NCI-H2029 (cell line): Measurements from ENCODE around the gene SBK2.
"Not testable (repeated sequence)": the region's sequence is repeated elsewhere in the genome, so short reads cannot be mapped to it uniquely, and the experiment has no call there.

ENCODE experiments used
- DNase-seq: peaks from one replicate; lab custom pipeline; 2025; lab: John Stamatoyannopoulos, UW

Gene SBK2, protein sequence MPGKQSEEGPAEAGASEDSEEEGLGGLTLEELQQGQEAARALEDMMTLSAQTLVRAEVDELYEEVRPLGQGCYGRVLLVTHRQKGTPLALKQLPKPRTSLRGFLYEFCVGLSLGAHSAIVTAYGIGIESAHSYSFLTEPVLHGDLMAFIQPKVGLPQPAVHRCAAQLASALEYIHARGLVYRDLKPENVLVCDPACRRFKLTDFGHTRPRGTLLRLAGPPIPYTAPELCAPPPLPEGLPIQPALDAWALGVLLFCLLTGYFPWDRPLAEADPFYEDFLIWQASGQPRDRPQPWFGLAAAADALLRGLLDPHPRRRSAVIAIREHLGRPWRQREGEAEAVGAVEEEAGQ

DNA sequence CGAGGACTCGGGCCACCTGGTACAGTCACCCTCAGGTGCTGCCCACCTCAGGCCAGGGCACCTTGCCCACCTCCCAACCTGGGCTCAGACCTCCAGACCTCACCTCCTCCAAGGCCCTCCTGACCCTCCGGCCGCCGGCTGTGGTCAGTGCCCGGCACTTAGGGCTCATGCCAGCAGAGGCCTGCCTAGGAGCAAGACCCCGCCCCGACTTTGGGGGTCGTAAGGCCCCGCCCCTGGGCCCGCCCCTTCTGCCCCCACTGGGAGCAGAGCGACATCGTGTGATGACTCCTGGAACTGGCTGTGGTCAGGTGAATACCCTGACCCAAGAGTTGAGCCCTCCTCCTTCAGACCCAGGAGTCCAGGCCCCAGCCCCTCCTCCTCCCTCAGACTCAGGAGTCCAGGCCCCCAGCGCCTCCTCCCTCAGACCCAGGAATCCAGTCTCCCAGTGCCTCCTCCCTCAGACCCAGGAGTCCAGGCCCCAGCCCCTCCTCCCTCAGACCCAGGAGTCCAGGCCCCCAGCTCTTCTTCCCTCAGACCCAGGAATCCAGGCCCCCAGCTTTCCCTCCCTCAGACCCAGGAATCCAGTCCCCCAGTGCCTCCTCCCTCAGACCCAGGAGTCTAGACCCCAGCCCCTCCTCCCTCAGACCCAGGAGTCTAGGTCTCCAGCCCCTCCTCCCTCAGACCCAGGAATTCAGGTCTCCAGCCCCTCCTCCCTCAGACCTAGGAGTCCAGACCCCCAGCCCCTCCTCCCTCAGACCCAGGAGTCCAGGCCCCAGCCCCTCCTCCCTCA, at the start of gene SBK2:
Gene SBK2 (minus strand): TSS at position 183 of the 790 bp plus-strand sequence. CDS start 839 bp downstream, outside the sequence.
- no peak for DNase-seq

GRCh38 chr19:55585658-55586339, 48.9 kb upstream of the SBK2 start:
- peak; percentile 46 for DNase-seq

DNA sequence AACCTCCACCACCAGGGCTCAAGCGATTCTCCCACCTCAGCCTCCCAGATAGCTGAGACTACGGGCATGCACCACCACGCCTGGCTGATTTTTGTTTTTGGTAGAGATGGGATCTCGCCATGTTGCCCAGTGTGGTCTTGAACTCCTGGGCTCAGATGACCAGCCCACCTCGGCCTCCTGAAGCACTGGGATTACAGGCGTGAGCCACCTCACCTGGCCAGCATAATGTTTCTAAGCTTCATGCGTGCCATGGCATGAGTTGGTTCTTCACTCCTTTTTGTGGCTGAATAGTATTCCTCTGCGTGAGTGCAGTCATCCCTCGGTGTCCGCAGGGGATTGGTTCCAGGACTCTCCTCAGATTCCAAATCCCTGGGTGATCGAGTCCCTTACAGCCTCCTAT, 47.9 kb upstream of the SBK2 start:
- no peak for DNase-seq

DNA sequence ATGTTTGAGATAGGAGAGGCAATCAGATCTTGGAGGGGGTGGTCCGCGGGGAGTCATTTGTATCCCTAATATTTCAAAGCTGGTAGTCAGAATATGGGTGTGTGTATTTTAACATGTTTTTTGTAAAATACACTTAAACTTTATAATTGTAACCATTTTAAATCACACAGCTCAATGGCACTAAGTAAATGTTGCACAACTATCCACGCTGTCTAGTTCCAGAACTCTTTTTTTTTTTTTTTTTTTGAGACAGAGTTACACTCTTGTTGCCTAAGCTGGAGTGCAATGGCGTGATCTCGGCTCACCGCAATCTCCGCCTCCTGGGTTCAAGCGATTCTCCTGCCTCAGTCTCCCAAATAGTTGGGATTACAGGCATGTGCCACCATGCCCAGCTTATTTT, 47.0 kb upstream of the SBK2 start:
- not testable (repeated sequence) for DNase-seq

DNA sequence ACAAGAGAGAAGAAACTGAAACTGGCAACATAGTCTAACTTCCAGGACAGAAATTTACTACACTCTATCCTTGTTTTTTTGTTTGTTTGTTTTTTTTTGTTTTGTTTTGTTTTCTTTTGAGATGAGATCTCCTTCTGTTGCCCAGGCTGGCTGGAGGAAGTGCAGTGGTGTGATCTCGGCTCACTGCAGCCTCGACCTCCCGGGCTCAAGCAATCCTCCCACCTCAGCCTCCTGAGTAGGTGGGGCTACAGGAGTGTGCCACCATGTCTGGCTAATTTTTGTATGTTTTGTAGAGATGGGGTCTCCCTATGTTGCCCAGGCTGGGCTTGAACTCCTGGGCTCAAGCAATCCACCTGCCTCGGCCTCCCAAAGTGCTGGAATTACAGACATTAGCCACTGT, 45.4 kb upstream of the SBK2 start:
- not testable (repeated sequence) for DNase-seq

GRCh38 chr19:55581823-55582223, 44.9 kb upstream of the SBK2 start:
- peak; percentile 40 for DNase-seq

DNA sequence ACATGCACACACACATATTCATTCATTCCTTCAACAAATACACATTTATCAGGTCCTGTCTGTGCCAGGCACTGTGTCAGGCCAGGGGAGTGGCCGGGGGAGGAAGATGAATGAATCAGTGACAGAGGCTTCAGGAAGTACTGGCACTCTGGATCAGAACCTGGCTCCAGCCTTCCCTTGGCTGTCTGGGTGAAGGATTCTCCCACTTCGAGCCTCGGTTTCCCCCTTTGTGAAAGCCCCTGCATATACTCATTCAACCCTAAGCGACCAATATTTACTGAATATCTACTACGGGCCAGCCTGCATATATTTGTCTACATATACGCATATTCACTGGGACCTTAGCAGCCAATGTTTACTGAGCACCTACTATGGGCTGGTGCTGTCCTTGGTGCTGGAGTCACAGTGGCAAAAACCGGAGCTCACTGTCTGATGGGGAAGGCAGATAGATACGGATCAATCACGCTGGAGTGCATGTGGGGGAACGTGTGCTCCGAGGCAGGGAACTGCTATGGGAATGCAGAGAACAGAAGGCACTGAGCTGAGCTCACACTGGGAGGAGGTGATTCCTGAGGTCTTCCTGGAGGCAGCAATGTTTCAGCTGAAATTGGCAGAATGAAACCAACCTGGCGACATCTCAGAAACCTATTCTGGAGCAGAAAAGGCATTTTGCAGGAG, 44.4 kb upstream of the SBK2 start:
- no peak for DNase-seq

DNA sequence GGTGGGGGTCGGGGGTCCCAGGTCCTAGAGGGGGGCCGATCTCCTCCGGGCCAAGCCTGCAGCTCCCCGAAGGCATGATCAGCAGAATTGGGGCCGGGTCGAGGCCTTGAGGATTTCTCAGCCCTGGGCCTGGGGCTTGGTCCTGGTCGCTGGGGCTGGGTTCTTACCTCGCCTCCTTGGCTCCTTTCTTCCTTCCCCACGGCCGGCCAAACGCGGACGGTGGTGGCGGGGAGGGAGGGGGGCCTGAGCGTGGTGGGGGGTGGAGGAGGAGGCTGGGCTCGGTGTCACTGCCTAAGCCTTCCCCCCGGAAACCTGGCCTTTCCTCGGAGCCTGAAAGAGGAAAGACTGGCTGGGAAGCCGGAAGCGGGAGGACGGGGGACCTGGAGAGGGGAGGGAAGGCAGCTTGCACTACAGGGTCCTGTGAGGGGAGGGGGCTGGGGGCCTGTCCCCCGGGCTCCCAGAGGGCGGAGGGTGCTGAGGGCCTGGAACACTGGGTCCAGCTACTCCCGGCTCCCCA, 43.8 kb upstream of the SBK2 start, which contains the start of gene ZNF579:
Gene ZNF579 (minus strand): TSS at position 221 of the 517 bp plus-strand sequence. CDS start 1,209 bp downstream, outside the sequence.
- DNase-seq = peak; percentile 89

GRCh38 chr19:55579766-55580621, 43.1 kb upstream of the SBK2 start:
- DNase-seq = no peak

DNA sequence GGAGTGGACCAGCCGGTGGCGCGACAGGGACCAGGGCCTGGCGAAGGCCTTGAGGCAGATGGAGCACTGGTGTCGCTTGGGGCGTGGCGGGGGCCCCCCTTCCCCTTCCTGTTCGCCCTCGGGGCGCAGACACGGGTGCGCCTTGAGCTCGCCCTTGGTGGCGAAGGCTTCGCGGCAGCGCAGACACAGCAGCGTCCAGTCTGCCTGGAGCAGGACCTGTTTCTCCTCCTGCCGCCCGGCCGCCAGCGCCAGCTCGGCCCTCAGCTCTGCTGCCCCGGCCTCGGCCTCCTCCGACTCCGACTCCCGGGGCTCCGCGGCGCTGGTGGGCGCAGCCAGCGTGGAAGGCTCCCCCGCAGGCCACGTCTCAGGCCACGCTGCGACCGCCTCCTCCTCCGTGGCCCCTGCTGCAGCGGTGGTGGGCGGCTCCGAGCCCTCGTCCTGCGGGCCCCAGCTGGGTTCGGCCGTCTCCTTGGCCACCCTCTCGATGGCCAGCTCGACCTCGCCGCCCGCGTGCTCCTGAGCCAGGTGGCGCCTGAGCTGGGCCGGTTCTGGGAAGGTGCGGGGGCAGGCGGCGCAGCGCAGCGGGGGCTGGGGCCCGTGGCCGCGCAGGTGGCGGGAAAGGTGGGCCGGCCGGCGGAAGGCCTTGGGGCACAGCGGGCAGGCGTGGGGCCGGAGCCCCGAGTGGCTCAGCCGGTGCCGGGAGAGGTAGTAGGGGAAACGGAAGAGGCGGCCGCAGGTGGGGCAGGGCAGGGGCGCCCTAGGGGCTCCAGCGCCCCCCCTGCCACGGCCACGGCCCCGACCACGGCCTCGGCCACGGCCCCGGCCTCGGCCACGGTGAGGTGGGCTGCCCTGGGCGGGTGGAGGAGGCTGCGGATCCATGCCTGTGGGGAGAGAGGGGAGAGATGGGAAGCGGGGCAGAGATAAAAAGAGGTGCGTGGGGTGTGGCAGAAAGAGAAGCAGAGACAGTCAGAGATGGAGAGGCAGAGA, 42.1 kb upstream of the SBK2 start:
- no peak for DNase-seq

DNA sequence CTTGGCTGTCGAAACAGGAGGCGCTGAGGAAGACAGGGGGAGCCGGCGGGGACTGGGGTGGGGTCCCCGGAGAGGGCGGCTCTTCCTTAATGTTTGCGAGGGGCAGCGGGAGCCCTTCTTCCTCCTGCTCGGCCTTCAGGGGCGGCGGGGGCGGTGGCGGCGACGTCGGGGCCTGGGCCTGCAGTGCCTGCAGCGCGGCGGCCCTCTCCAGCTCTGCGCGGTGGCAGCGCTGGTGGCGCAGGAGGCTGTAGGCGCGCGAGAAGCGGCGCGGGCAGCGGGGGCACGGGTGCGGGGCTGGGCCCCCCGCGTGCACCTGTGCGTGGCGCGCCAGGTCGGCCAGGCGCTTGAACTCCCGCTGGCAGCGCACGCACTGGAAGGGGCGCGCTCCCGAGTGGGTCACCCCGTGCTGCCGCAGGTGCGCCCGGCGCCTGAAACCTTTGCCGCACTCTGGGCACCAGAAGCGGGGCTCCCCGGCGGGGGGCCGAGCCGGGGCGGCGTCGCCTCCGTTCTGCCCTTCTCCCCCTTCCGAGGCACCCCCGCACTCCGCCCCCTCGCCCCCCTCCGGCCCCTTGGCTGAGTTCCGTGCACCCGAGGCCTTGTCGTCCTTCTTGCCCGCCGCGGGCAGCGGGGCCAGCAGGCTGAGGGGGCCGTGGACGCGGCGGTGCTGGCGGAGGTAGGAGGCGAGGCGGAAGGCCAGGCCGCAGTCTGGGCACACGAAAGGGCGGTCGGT, 41.3 kb upstream of the SBK2 start:
- no peak for DNase-seq

DNA sequence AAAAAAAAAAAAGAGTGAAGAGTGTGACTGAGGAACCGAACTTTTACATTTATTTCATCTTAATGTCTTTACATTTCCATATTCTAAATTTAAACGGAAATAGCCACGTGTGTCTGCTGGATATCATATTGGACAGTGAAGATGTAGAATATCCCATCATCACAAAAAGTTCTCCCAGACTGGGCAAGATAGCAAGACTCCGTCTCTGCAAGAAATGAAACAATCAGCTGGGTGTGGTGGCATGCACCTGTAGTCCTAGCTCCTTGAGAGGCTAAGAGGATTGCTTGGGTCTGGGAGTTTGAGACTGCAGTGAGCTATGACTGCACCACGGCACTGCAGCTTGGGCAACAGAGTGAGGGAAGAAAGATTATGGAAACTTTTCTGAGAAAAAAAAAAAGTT, 39.8 kb upstream of the SBK2 start:
- no peak for DNase-seq

DNA sequence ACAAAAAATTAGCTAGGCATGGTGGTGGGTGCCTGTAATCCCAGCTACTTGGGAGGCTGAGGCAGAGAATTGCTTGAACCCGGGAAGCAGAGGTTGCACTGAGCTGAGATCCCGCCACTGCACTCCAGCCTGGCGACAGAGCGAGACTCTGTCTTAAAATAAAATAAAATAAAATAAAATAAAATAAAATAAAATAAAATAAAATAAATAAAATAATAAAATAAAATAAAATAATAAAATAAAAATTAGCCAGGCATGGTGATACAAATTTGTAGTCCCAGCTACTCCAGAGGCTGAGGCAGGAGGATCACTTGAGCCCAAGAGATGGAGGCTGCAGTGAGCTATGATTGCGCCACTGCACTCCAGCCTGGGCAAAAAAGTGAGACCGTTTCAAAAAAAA, 37.0 kb upstream of the SBK2 start:
- not testable (repeated sequence) for DNase-seq

- DNase-seq = not testable (repeated sequence)
Observed at GRCh38 chr19:55569477-55569876, 32.5 kb upstream of the SBK2 start.

- no peak for DNase-seq
Observed at GRCh38 chr19:55567708-55568328, 30.9 kb upstream of the SBK2 start.

- DNase-seq = no peak
Observed at GRCh38 chr19:55566823-55567222, 29.9 kb upstream of the SBK2 start.

DNA sequence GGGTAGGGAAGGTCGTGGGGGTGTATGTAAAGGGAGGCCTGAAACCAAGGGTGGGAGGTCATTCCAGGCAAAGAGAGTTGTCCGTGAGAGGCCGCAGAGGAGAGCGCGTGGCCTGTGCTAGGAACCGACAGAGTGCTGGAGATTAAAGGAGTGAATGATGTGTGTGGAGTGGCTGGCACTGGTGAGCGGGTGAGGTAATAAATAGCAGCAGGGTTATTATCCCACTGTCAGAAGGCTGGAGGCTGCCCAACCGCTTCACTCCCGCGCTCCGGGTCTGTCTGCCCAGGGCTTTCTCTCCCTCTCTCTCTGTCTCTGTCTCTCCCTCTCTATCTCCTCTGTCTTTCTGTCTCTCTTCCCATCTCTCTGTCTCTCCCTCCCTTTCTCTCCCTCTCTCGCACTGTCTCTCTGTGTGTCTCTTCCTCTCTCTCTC, 26.3 kb upstream of the SBK2 start:
- DNase-seq = peak; percentile 24

GRCh38 chr19:55559684-55560083, 22.8 kb upstream of the SBK2 start:
- no peak for DNase-seq
